ENCODE results near the gene FUZ. TPM values are rescaled to one million over a fixed set of nuclear protein-coding genes. Genes with fewer than 3 reads are reported as not detected.
A peak's percentile ranks its signal among the peaks of the same experiment; 100 is the strongest.
"Not testable (repeated sequence)": the region's sequence is repeated elsewhere in the genome, so short reads cannot be mapped to it uniquely, and the experiment has no call there.

Gene FUZ
- total RNA-seq, 1 experiment from 2014 or later: 1.1 TPM

GRCh38 chr19:49820125-49820524, 7.0 kb upstream of the FUZ start:
- ChIA-PET RAD21 (ENCODE audit: low non-redundant PET in 1 of 2, low total read pairs in 2 of 2, uncharacterized antibody in 2 of 2, unreplicated experiment in 2 of 2) (no interaction called here), CTCF (no interaction called here), POLR2A (no interaction called here)
- Histone ChIP-seq H3K4me3 (replicated peaks in 1 of 2; ENCODE audit: low read depth in 1 of 2, low read length in 2 of 2) (no peak overlapping the region), H3K9me2 (ENCODE audit: insufficient read depth) (no peaks in the 10 kb centered on the region), H4K20me1 (ENCODE audit: insufficient read depth) (no peaks in the 10 kb centered on the region), H3K4me2 (ENCODE audit: low read length) (no peak overlapping the region), H3K27ac (ENCODE audit: low read depth, low read length) (no peak overlapping the region), H2AFZ (ENCODE audit: low read depth, low read length, poor library complexity, severe bottlenecking) (no peak overlapping the region), H3K79me2 (ENCODE audit: insufficient read depth, low read length) (peaks cover 54% of the 10 kb centered on the region), H3K9me3 (ENCODE audit: control insufficient read depth in 1 of 2, insufficient read depth in 1 of 2, low read depth in 1 of 2, low read length in 2 of 2) (no peaks in the 10 kb centered on the region), H3K36me3 (ENCODE audit: control insufficient read depth in 1 of 2, insufficient read depth in 2 of 2, low read length in 2 of 2) (peaks cover 6 to 15% of the 10 kb centered on the region in 2 experiments; a peak in 2 of 4 replicates), H3K27me3 (ENCODE audit: insufficient read depth, low read length) (no peaks in the 10 kb centered on the region), H3K4me1 (ENCODE audit: control insufficient read depth in 1 of 2, insufficient read depth in 2 of 2, low read length in 2 of 2) (peaks cover 14 to 23% of the 10 kb centered on the region in 2 experiments), H3K9ac (ENCODE audit: low read length) (no peak overlapping the region)
- TF ChIP-seq POLR2AphosphoS5 (IDR thresholded peaks at IDR 0.05; ENCODE audit: low read depth, low read length) (no peak), EZH2phosphoT487 (IDR thresholded peaks at IDR 0.05; ENCODE audit: borderline replicate concordance) (no peak)
- no peak for DNase-seq (ENCODE audit: low read depth, low spot score)
- no TSS peak for BruUV-seq (replicated peaks)
- intact Hi-C loops (cut with micrococcal nuclease): no loop called here
- ATAC-seq: no peak

GRCh38 chr19:49819452-49820115, 6.5 kb upstream of the FUZ start:
- BruUV-seq (replicated peaks); intact Hi-C loops (cut with micrococcal nuclease); RAD21 ChIA-PET (ENCODE audit: low non-redundant PET in 1 of 2, low total read pairs in 2 of 2, uncharacterized antibody in 2 of 2, unreplicated experiment in 2 of 2): not testable (repeated sequence)

More at GRCh38 chr19:49819452-49820115, 6.5 kb upstream of the FUZ start:
- H2AFZ ChIP-seq (ENCODE audit: low read depth, low read length, poor library complexity, severe bottlenecking); POLR2A ChIA-PET; CTCF ChIA-PET; H3K9me2 ChIP-seq (ENCODE audit: insufficient read depth); H4K20me1 ChIP-seq (ENCODE audit: insufficient read depth); DNase-seq (ENCODE audit: low read depth, low spot score); ATAC-seq; H3K27me3 ChIP-seq (ENCODE audit: insufficient read depth, low read length); H3K9me3 ChIP-seq (ENCODE audit: control insufficient read depth in 1 of 2, insufficient read depth in 1 of 2, low read depth in 1 of 2, low read length in 2 of 2): not testable (repeated sequence)
- peaks cover 14 to 23% of the 10 kb centered on the region in 2 experiments for H3K4me1 ChIP-seq (ENCODE audit: control insufficient read depth in 1 of 2, insufficient read depth in 2 of 2, low read length in 2 of 2)
- peaks cover 48% of the 10 kb centered on the region for H3K79me2 ChIP-seq (ENCODE audit: insufficient read depth, low read length)
- peak overlapping the region; percentile 83 for H3K27ac ChIP-seq (ENCODE audit: low read depth, low read length)
- peak overlapping the region; percentile 95 to 99; a peak in 3 of 4 replicates for H3K4me3 ChIP-seq (replicated peaks in 1 of 2; ENCODE audit: low read depth in 1 of 2, low read length in 2 of 2)
- peak overlapping the region; percentile 85 for H3K4me2 ChIP-seq (ENCODE audit: low read length)
- peaks cover 6 to 15% of the 10 kb centered on the region in 2 experiments; a peak in 2 of 4 replicates for H3K36me3 ChIP-seq (ENCODE audit: control insufficient read depth in 1 of 2, insufficient read depth in 2 of 2, low read length in 2 of 2)
- peak overlapping the region; percentile 99 for H3K9ac ChIP-seq (ENCODE audit: low read length)

Data from HCT116 (cell line).